Neural cell (in vitro differentiated cells): ENCODE data around the gene GART. TPM values are rescaled to one million over a fixed set of nuclear protein-coding genes. Genes with fewer than 3 reads are reported as not detected.

ENCODE experiments used
- H2AFZ ChIP-seq: fragments of 200-600, 300-800 bp; sonication (generic), shearing (Covaris generic); 2 replicates; pipeline ENCODE4 v1.6.0; 2014; ENCODE audit warnings: low read depth, mild to moderate bottlenecking, antibody characterized with exemption, low read length, moderate library complexity
- H3F3A ChIP-seq: fragments of 200-600 bp; shearing (Covaris generic); 2 replicates; pipeline ENCODE4 v1.6.1; 2016; ENCODE audit warnings: mild to moderate bottlenecking, moderate library complexity, mixed read lengths, antibody characterized with exemption, low read length; ENCODE audit not compliant: insufficient read depth, poor library complexity, severe bottlenecking
- H3K27ac ChIP-seq: fragments of 200-600, 300-800 bp; sonication (generic), shearing (Covaris generic); 2 replicates; pipeline ENCODE4 v1.5.1; 2014; ENCODE audit warnings: mild to moderate bottlenecking, low read length, moderate library complexity
- H3K27me3 ChIP-seq: fragments of 300-800, 200-600 bp; sonication (generic), shearing (Covaris generic); 2 replicates; pipeline ENCODE4 v1.6.0; 2014; ENCODE audit warnings: mild to moderate bottlenecking, low read depth, low read length, moderate library complexity; ENCODE audit not compliant: insufficient read depth
- H3K36me3 ChIP-seq: fragments of 300-800, 200-600 bp; sonication (generic), shearing (Covaris generic); 2 replicates; pipeline ENCODE4 v1.5.1; 2014; ENCODE audit warnings: mild to moderate bottlenecking, antibody characterized with exemption, low read length, moderate library complexity; ENCODE audit not compliant: insufficient read depth
- H3K4me2 ChIP-seq: fragments of 300-800, 200-600 bp; sonication (generic), shearing (Covaris generic); 2 replicates; pipeline ENCODE4 v1.6.0; 2014; ENCODE audit warnings: mild to moderate bottlenecking, low read length
- H3K4me3 ChIP-seq: fragments of 300-800, 200-600 bp; sonication (generic), shearing (Covaris generic); 2 replicates; pipeline ENCODE4 v1.5.1; 2014; ENCODE audit warnings: mild to moderate bottlenecking, low read length, moderate library complexity
- H3K79me2 ChIP-seq: fragments of 200-600 bp; shearing (Covaris generic); replicated peaks from 2 replicates; pipeline ENCODE4 v1.6.0; 2014; ENCODE audit warnings: mild to moderate bottlenecking, low read length, moderate library complexity; ENCODE audit not compliant: insufficient read depth
- H3K9ac ChIP-seq: fragments of 300-800, 200-600 bp; sonication (generic), shearing (Covaris generic); 2 replicates; pipeline ENCODE4 v1.6.1; 2016; ENCODE audit warnings: mild to moderate bottlenecking, low read length, mixed read lengths
- H3K9me2 ChIP-seq: fragments of 200-600 bp; shearing (Covaris generic); 2 replicates; pipeline ENCODE4 v1.6.1; 2016; ENCODE audit warnings: mild to moderate bottlenecking, low read length, mixed read lengths; ENCODE audit not compliant: insufficient read depth
- H3K9me3 ChIP-seq: fragments of 200-600, 300-800 bp; sonication (generic), shearing (Covaris generic); 2 replicates; pipeline ENCODE4 v1.6.1; 2016; ENCODE audit warnings: mild to moderate bottlenecking, mixed run types, low read length, moderate library complexity, mixed read lengths
- H4K20me1 ChIP-seq: fragments of 200-600 bp; shearing (Covaris generic); 2 replicates; pipeline ENCODE4 v1.6.1; 2016; ENCODE audit warnings: mild to moderate bottlenecking, mixed run types; ENCODE audit not compliant: insufficient read depth
- EP300 ChIP-seq: fragments of 450-650 bp; conservative IDR thresholded peaks from 2 replicates; pipeline ENCODE4 v1.6.1; 2014; ENCODE audit warnings: antibody characterized with exemption, mild to moderate bottlenecking, moderate library complexity; ENCODE audit not compliant: poor library complexity, severe bottlenecking
- EZH2 ChIP-seq: fragments of 200-600, 300-800 bp; shearing (Covaris generic), sonication (generic); IDR thresholded peaks from 2 replicates; pipeline ENCODE4 v1.6.1; 2014; ENCODE audit warnings: antibody characterized with exemption, low read length, borderline replicate concordance, mild to moderate bottlenecking; ENCODE audit not compliant: insufficient read depth, poor library complexity, severe bottlenecking
- MXI1 ChIP-seq: fragments of 450-650 bp; conservative IDR thresholded peaks from 2 replicates; pipeline ENCODE4 v1.6.1; 2014; ENCODE audit warnings: antibody characterized with exemption, mild to moderate bottlenecking; ENCODE audit not compliant: poor library complexity, severe bottlenecking
- POLR2AphosphoS5 ChIP-seq: IDR thresholded peaks from 2 replicates; pipeline ENCODE4 v1.6.1; 2012
- RAD21 ChIP-seq: fragments of 450-650 bp; conservative IDR thresholded peaks from 2 replicates; pipeline ENCODE4 v1.6.1; 2014; ENCODE audit warnings: antibody characterized with exemption, mild to moderate bottlenecking, moderate library complexity
- SMC3 ChIP-seq: fragments of 450-650 bp; conservative IDR thresholded peaks from 2 replicates; pipeline ENCODE4 v1.6.1; 2014; ENCODE audit warnings: antibody characterized with exemption, mild to moderate bottlenecking, moderate library complexity; ENCODE audit not compliant: poor library complexity
- TAF1 ChIP-seq: IDR thresholded peaks from 2 replicates; pipeline ENCODE4 v1.6.1; 2012; ENCODE audit warnings: low read depth
- polyA plus RNA-seq: library from polyadenylated mRNA; depleted of rRNA; stranded (reverse); fragments of >200 nt; gene quantifications from 2 replicates; pipeline ENCODE4 v1.2.3, GENCODE V29; 2014
- TF ChIP-seq, protein P1 (sequence below): fragments of 450-650 bp; IDR thresholded peaks from 2 replicates; pipeline ENCODE4 v1.5.1; 2014; ENCODE audit warnings: antibody characterized with exemption, mild to moderate bottlenecking, moderate library complexity; ENCODE audit not compliant: poor library complexity, severe bottlenecking
- TF ChIP-seq, protein P2 (sequence below): IDR thresholded peaks from 2 replicates; pipeline ENCODE4 v1.6.1; 2012; ENCODE audit warnings: borderline replicate concordance

GART gene
- polyA plus RNA-seq, 1 donor from 2014 or later: 87.5 TPM

DNA sequence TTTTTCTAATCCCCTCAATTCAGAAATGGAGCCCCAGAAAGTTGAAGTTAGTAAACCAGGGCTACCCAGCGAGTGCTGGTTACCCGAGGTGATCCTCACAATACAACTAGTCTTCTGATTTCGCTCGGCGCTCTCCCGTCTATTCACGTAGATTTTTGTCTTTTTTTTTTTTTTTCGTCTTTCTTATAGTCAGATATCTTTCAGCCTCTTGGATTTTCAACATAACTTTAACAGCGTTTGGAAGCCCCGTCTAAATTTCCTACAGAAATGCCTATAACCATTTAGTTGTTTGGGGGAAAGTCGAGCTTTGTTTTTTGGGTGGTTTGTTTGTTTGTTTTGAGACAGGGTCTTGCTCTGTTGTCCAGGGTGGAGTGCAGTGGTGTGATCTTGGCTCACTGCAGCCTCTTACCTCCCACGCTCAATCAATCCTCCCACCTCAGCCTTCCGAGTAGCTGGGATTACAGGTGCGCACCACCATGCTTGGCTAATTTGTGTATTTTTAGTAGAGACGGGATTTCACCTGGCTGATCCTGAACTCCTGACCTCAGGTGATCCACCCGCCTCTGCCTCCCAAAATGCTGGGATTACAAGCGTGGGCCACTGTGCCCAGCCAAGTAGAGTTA is 61.3 kb downstream of the GART start:
- no peaks in the 10 kb centered on the region for H4K20me1 ChIP-seq
- H2AFZ ChIP-seq: peak overlapping the region; percentile 80
- peak overlapping the region; percentile 94 for H3K4me3 ChIP-seq
- no peaks in the 10 kb centered on the region for H3F3A ChIP-seq
- H3K79me2 ChIP-seq: peaks cover 6% of the 10 kb centered on the region
- TF ChIP-seq RAD21 (no peak), MXI1 (no peak), SMC3 (no peak), EP300 (no peak), POLR2AphosphoS5 (no peak), TAF1 (no peak), EZH2 (no peak)
- TF ChIP-seq, protein P1, sequence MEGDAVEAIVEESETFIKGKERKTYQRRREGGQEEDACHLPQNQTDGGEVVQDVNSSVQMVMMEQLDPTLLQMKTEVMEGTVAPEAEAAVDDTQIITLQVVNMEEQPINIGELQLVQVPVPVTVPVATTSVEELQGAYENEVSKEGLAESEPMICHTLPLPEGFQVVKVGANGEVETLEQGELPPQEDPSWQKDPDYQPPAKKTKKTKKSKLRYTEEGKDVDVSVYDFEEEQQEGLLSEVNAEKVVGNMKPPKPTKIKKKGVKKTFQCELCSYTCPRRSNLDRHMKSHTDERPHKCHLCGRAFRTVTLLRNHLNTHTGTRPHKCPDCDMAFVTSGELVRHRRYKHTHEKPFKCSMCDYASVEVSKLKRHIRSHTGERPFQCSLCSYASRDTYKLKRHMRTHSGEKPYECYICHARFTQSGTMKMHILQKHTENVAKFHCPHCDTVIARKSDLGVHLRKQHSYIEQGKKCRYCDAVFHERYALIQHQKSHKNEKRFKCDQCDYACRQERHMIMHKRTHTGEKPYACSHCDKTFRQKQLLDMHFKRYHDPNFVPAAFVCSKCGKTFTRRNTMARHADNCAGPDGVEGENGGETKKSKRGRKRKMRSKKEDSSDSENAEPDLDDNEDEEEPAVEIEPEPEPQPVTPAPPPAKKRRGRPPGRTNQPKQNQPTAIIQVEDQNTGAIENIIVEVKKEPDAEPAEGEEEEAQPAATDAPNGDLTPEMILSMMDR: no peak
- TF ChIP-seq, protein P2, sequence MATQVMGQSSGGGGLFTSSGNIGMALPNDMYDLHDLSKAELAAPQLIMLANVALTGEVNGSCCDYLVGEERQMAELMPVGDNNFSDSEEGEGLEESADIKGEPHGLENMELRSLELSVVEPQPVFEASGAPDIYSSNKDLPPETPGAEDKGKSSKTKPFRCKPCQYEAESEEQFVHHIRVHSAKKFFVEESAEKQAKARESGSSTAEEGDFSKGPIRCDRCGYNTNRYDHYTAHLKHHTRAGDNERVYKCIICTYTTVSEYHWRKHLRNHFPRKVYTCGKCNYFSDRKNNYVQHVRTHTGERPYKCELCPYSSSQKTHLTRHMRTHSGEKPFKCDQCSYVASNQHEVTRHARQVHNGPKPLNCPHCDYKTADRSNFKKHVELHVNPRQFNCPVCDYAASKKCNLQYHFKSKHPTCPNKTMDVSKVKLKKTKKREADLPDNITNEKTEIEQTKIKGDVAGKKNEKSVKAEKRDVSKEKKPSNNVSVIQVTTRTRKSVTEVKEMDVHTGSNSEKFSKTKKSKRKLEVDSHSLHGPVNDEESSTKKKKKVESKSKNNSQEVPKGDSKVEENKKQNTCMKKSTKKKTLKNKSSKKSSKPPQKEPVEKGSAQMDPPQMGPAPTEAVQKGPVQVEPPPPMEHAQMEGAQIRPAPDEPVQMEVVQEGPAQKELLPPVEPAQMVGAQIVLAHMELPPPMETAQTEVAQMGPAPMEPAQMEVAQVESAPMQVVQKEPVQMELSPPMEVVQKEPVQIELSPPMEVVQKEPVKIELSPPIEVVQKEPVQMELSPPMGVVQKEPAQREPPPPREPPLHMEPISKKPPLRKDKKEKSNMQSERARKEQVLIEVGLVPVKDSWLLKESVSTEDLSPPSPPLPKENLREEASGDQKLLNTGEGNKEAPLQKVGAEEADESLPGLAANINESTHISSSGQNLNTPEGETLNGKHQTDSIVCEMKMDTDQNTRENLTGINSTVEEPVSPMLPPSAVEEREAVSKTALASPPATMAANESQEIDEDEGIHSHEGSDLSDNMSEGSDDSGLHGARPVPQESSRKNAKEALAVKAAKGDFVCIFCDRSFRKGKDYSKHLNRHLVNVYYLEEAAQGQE: no peak
- H3K36me3 ChIP-seq: no peaks in the 10 kb centered on the region
- peak overlapping the region; percentile 62 for H3K9ac ChIP-seq
- H3K27ac ChIP-seq: peak overlapping the region; percentile 65
- H3K4me2 ChIP-seq: peak overlapping the region; percentile 65
- H3K27me3 ChIP-seq: no peaks in the 10 kb centered on the region
- no peaks in the 10 kb centered on the region for H3K9me3 ChIP-seq
- no peaks in the 10 kb centered on the region for H3K9me2 ChIP-seq

DNA sequence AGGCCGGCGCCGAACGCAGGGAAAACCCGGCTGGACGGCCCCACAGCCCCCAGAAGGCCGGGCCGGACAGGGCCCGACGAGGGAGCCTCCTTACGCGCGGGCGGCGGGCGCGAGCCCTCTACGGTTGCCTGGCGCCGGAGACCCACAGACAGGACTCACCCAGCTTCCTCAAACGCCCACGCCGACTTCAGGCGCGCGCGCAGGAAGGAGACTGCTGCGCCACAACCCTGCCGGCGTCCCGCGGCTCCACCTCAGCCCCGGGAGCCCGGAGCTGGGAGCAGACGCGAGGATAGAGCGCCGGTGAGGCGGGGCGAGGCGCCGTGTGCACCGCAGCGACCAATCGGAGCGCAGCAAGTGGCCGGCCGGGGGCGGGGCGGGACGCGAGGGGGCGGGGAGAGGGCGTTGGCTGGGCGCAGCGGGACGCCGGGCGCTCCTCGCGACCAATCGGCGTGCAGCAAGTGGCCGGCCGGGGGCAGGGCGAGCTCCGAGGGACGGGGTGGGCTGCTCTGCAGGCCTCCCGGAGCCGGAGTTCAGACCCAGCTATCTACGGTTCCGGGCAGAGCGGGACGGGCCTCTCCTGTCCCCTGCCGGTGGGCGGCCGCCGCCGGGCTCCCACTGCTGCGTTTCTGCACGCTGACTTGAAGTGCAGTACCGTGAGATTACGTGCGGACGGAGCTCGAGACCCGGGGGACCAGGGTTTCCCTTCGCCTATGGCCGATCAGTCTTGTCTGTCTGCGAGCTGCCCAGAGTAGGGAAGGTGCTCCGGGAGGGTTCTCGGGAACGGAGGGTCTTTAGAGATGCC is 62.0 kb downstream of the GART start, which contains the start of gene TMEM50B:
TMEM50B (minus strand) TSS at position 296 of the 802 bp plus-strand sequence. CDS start 11,089 bp downstream, outside the sequence.
- peaks cover 10% of the 10 kb centered on the region for H3K79me2 ChIP-seq
- H3K9me3 ChIP-seq: no peaks in the 10 kb centered on the region
- no peaks in the 10 kb centered on the region for H3K9me2 ChIP-seq
- H3K36me3 ChIP-seq: no peaks in the 10 kb centered on the region
- TF ChIP-seq EP300 (no peak), MXI1 (peak; percentile 78), TAF1 (peak; percentile 76), EZH2 (no peak), POLR2AphosphoS5 (peak; percentile 77), SMC3 (peak; percentile 46), RAD21 (peak; percentile 40)
- TF ChIP-seq, protein P2: peak; percentile 37
- TF ChIP-seq, protein P1: peak; percentile 62
- no peaks in the 10 kb centered on the region for H3K27me3 ChIP-seq
- no peaks in the 10 kb centered on the region for H4K20me1 ChIP-seq
- H3F3A ChIP-seq: no peaks in the 10 kb centered on the region
- H3K4me2 ChIP-seq: peak within 1 kb of the TSS; percentile 95
- peak within 1 kb of the TSS; percentile 94 for H3K4me3 ChIP-seq
- H3K27ac ChIP-seq: peak within 1 kb of the TSS; percentile 68
- H2AFZ ChIP-seq: peak within 1 kb of the TSS; percentile 80
- H3K9ac ChIP-seq: peak within 1 kb of the TSS; percentile 71
